GM18861 (cell line): ENCODE measurements around the gene UPK3BL1.
A peak's percentile ranks its signal among the peaks of the same experiment; 100 is the strongest.
"Not testable (repeated sequence)": the region's sequence is repeated elsewhere in the genome, so short reads cannot be mapped to it uniquely, and the experiment has no call there.

Experiments
- ATAC-seq: cut with Tn5 transposase; IDR thresholded peaks from one replicate; pipeline ENCODE4 v1.9.1; 2021; ENCODE audit not compliant: unreplicated experiment

Gene UPK3BL1

GRCh38 chr7:102630622-102631021 lies 12.0 kb downstream of the UPK3BL1 start:
- ATAC-seq: not testable (repeated sequence)

GRCh38 chr7:102627271-102627904 lies 15.2 kb downstream of the UPK3BL1 start:
- ATAC-seq: not testable (repeated sequence)

GRCh38 chr7:102618122-102618521 lies 24.5 kb downstream of the UPK3BL1 start:
- ATAC-seq: not testable (repeated sequence)

- ATAC-seq: peak; percentile 31
Measured at GRCh38 chr7:102616507-102617125, 26.0 kb downstream of the UPK3BL1 start, which contains the start of gene RASA4. Gene RASA4 (minus strand): TSS chr7:102616756. CDS start chr7:102616689, 67 bp downstream.

GRCh38 chr7:102615930-102616329 lies 26.7 kb downstream of the UPK3BL1 start:
- ATAC-seq: not testable (repeated sequence)

- not testable (repeated sequence) for ATAC-seq
Measured at GRCh38 chr7:102614873-102615272, 27.7 kb downstream of the UPK3BL1 start.

GRCh38 chr7:102614346-102614697 lies 28.3 kb downstream of the UPK3BL1 start:
- peak; percentile 17 for ATAC-seq

GRCh38 chr7:102613575-102614345 lies 28.8 kb downstream of the UPK3BL1 start:
- ATAC-seq: peak; percentile 63

GRCh38 chr7:102611675-102612325 lies 30.8 kb downstream of the UPK3BL1 start:
- not testable (repeated sequence) for ATAC-seq

- ATAC-seq: peak; percentile 16
Measured at GRCh38 chr7:102611013-102611674, 31.4 kb downstream of the UPK3BL1 start.

- ATAC-seq: not testable (repeated sequence)
Measured at GRCh38 chr7:102610441-102610840, 32.1 kb downstream of the UPK3BL1 start.

GRCh38 chr7:102609734-102610133 lies 32.9 kb downstream of the UPK3BL1 start:
- ATAC-seq: not testable (repeated sequence)

GRCh38 chr7:102606848-102607247 lies 35.7 kb downstream of the UPK3BL1 start:
- ATAC-seq: not testable (repeated sequence)

GRCh38 chr7:102604431-102605145 lies 38.0 kb downstream of the UPK3BL1 start:
- not testable (repeated sequence) for ATAC-seq

GRCh38 chr7:102602317-102602716 lies 40.3 kb downstream of the UPK3BL1 start:
- ATAC-seq: not testable (repeated sequence)

- ATAC-seq: not testable (repeated sequence)
Measured at GRCh38 chr7:102599699-102600098, 42.9 kb downstream of the UPK3BL1 start.

- ATAC-seq: not testable (repeated sequence)
Measured at GRCh38 chr7:102596036-102596435, 46.6 kb downstream of the UPK3BL1 start.

GRCh38 chr7:102593637-102594334 lies 48.8 kb downstream of the UPK3BL1 start:
- peak; percentile 75 for ATAC-seq

GRCh38 chr7:102592477-102593019 lies 50.0 kb downstream of the UPK3BL1 start:
- peak; percentile 26 for ATAC-seq
